HG02642 (cell line): ENCODE data around the gene IGFBP5.

Source experiments
- ATAC-seq: cut with Tn5 transposase; IDR thresholded peaks from one replicate; pipeline ENCODE4 v1.9.1; 2021; ENCODE audit warnings: mild to moderate bottlenecking; ENCODE audit not compliant: unreplicated experiment, poor library complexity

IGFBP5 gene

GRCh38 chr2:216695401-216695821 is at the start of gene IGFBP5:
Gene IGFBP5 (minus strand): TSS chr2:216695549. CDS start chr2:216694775, 774 bp downstream.
- ATAC-seq, result no peak

GRCh38 chr2:216743781-216744180 is 48.4 kb upstream of the IGFBP5 start:
- no peak for ATAC-seq

- ATAC-seq, result no peak
Measured at GRCh38 chr2:216742411-216742810, 47.1 kb upstream of the IGFBP5 start.

- ATAC-seq, result no peak
Measured at GRCh38 chr2:216741223-216741593, 45.9 kb upstream of the IGFBP5 start.

- ATAC-seq, result no peak
Measured at GRCh38 chr2:216740557-216741222, 45.3 kb upstream of the IGFBP5 start.

GRCh38 chr2:216739035-216739434 is 43.7 kb upstream of the IGFBP5 start:
- ATAC-seq, result no peak

GRCh38 chr2:216737676-216738075 is 42.3 kb upstream of the IGFBP5 start:
- no peak for ATAC-seq

GRCh38 chr2:216736326-216736725 is 41.0 kb upstream of the IGFBP5 start:
- no peak for ATAC-seq

GRCh38 chr2:216735668-216736067 is 40.3 kb upstream of the IGFBP5 start:
- ATAC-seq, result no peak

GRCh38 chr2:216735086-216735485 is 39.7 kb upstream of the IGFBP5 start:
- ATAC-seq, result no peak

GRCh38 chr2:216733046-216733445 is 37.7 kb upstream of the IGFBP5 start:
- no peak for ATAC-seq

- ATAC-seq, result no peak
Measured at GRCh38 chr2:216732334-216732733, 37.0 kb upstream of the IGFBP5 start.

- ATAC-seq, result no peak
Measured at GRCh38 chr2:216731465-216731864, 36.1 kb upstream of the IGFBP5 start.

- ATAC-seq, result no peak
Measured at GRCh38 chr2:216730871-216731270, 35.5 kb upstream of the IGFBP5 start.

- no peak for ATAC-seq
Measured at GRCh38 chr2:216727346-216728122, 32.2 kb upstream of the IGFBP5 start.

GRCh38 chr2:216724190-216724589 is 28.8 kb upstream of the IGFBP5 start:
- ATAC-seq, result no peak

- ATAC-seq, result no peak
Measured at GRCh38 chr2:216721141-216721540, 25.8 kb upstream of the IGFBP5 start.

GRCh38 chr2:216720722-216721121 is 25.4 kb upstream of the IGFBP5 start:
- no peak for ATAC-seq

GRCh38 chr2:216717907-216718615 is 22.7 kb upstream of the IGFBP5 start:
- no peak for ATAC-seq

GRCh38 chr2:216717491-216717901 is 22.1 kb upstream of the IGFBP5 start:
- ATAC-seq, result no peak

GRCh38 chr2:216716109-216716508 is 20.8 kb upstream of the IGFBP5 start:
- no peak for ATAC-seq
